ENCODE results near the gene BCKDHB. TPM values are rescaled to one million over a fixed set of nuclear protein-coding genes. Genes with fewer than 3 reads are reported as not detected.

BCKDHB gene
- total RNA-seq, 1 experiment from 2014 or later: 24.3 TPM

DNA sequence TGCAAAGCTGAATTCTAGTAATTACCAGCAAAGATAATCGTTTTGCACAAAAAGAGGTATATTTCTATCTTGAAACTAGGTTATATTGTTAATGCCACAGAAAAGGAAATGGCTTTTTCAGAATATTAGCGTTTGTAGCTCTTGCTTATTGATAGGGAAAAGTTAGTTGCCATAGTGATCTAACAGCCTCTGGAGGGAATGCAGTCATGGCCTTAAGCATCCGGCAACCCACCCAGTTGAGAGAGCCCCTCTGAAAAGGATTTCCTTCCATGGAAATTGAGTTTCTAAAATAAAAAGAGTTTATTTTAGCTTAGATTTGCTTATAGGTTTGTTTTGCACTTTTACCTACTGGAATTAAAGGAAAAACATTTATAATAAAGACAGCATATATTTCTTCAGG is 224.5 kb downstream of the BCKDHB start:
- no peaks in the 10 kb centered on the region for H3K36me3 Mint-ChIP-seq

GRCh38 chr6:80331522-80331921 is 225.1 kb downstream of the BCKDHB start:
- ChIA-PET POLR2A (interaction anchor here (0.7 kb wide), 2 partner anchors 11 to 1421 kb away, joined by 3 read pairs; partner anchors contain the start of gene TENT5A), CTCF (interaction anchor here (0.9 to 1.8 kb wide), 4 partner anchors 118 to 382 kb away, joined by 3 to 9 read pairs (median 4); no protein-coding TSS in a partner anchor)
- DNase-seq (ENCODE audit: low spot score) (no peak), ATAC-seq (peak; percentile 34)
- no peaks in the 10 kb centered on the region for H3K36me3 Mint-ChIP-seq
- no peaks in the 10 kb centered on the region for H3K27me3 Mint-ChIP-seq (ENCODE audit: low read depth)
- peak overlapping the region; percentile 47 for H3K4me3 Mint-ChIP-seq
- peaks cover 92% of the 10 kb centered on the region for H3K4me1 Mint-ChIP-seq
- H3K27ac Mint-ChIP-seq: peak overlapping the region; percentile 90; the same call in 1 of the 2 replicates
- H3K9me3 Mint-ChIP-seq: no peaks in the 10 kb centered on the region
- TF ChIP-seq ARID4B (CRISPR knock-in tag; IDR thresholded peaks at IDR 0.05; ENCODE audit: borderline replicate concordance): no peak
- no peak for TF ChIP-seq TEAD4 (CRISPR knock-in tag; IDR thresholded peaks at IDR 0.05)
- TF ChIP-seq PRRX2 (CRISPR knock-in tag; IDR thresholded peaks at IDR 0.05): no peak
- TF ChIP-seq EMX1 (CRISPR knock-in tag; IDR thresholded peaks at IDR 0.05): no peak
- TF ChIP-seq SP1 (CRISPR knock-in tag; conservative IDR thresholded peaks at IDR 0.05): no peak
- TF ChIP-seq RORB (CRISPR knock-in tag; IDR thresholded peaks at IDR 0.05): no peak
- TF ChIP-seq ESRRA (CRISPR knock-in tag; IDR thresholded peaks at IDR 0.05; ENCODE audit: borderline replicate concordance): no peak
- TF ChIP-seq AR (CRISPR knock-in tag; IDR thresholded peaks at IDR 0.05): no peak
- no peak for TF ChIP-seq ZSCAN18 (CRISPR knock-in tag; IDR thresholded peaks at IDR 0.05)
- no peak for TF ChIP-seq MAX (CRISPR knock-in tag; IDR thresholded peaks at IDR 0.05)
- TF ChIP-seq, protein P1, sequence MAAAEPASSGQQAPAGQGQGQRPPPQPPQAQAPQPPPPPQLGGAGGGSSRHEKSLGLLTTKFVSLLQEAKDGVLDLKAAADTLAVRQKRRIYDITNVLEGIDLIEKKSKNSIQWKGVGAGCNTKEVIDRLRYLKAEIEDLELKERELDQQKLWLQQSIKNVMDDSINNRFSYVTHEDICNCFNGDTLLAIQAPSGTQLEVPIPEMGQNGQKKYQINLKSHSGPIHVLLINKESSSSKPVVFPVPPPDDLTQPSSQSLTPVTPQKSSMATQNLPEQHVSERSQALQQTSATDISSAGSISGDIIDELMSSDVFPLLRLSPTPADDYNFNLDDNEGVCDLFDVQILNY (CRISPR knock-in tag; IDR thresholded peaks at IDR 0.05): no peak

More for the DNA sequence above, 224.5 kb downstream of the BCKDHB start:
- Mint-ChIP-seq H3K27me3 (ENCODE audit: low read depth) (no peaks in the 10 kb centered on the region), H3K4me1 (peaks cover 91% of the 10 kb centered on the region), H3K9me3 (no peaks in the 10 kb centered on the region), H3K27ac (peak overlapping the region; percentile 90), H3K4me3 (peak overlapping the region; percentile 47)
- DNase-seq (ENCODE audit: low spot score): no peak
- POLR2A ChIA-PET: no interaction called here
- ATAC-seq: no peak
- CTCF ChIA-PET: interaction anchor here (1.3 to 1.9 kb wide), 4 partner anchors 117 to 382 kb away, joined by 3 to 9 read pairs (median 5); no protein-coding TSS in a partner anchor
- TF ChIP-seq NFATC4 (CRISPR knock-in tag; IDR thresholded peaks at IDR 0.05) (no peak), FOXP1 (CRISPR knock-in tag; IDR thresholded peaks at IDR 0.05; ENCODE audit: borderline replicate concordance) (no peak), KAT7 (CRISPR knock-in tag; IDR thresholded peaks at IDR 0.05; ENCODE audit: borderline replicate concordance) (no peak), TEAD1 (CRISPR knock-in tag; IDR thresholded peaks at IDR 0.05) (no peak), CTCF (IDR thresholded peaks at IDR 0.05) (no peak), ZNF396 (CRISPR knock-in tag; IDR thresholded peaks at IDR 0.05; ENCODE audit: borderline replicate concordance) (no peak), MYBL2 (CRISPR knock-in tag; IDR thresholded peaks at IDR 0.05) (no peak), ZNF671 (CRISPR knock-in tag; IDR thresholded peaks at IDR 0.05) (no peak), OVOL2 (CRISPR knock-in tag; IDR thresholded peaks at IDR 0.05; ENCODE audit: borderline replicate concordance) (no peak), ESRRA (CRISPR knock-in tag; IDR thresholded peaks at IDR 0.05; ENCODE audit: borderline replicate concordance) (no peak), GRHL2 (CRISPR knock-in tag; IDR thresholded peaks at IDR 0.05; ENCODE audit: insufficient replicate concordance, severe bottlenecking) (no peak)
- TF ChIP-seq, protein P2, sequence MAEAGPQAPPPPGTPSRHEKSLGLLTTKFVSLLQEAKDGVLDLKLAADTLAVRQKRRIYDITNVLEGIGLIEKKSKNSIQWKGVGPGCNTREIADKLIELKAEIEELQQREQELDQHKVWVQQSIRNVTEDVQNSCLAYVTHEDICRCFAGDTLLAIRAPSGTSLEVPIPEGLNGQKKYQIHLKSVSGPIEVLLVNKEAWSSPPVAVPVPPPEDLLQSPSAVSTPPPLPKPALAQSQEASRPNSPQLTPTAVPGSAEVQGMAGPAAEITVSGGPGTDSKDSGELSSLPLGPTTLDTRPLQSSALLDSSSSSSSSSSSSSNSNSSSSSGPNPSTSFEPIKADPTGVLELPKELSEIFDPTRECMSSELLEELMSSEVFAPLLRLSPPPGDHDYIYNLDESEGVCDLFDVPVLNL (CRISPR knock-in tag; IDR thresholded peaks at IDR 0.05; ENCODE audit: borderline replicate concordance, low read depth): no peak
- TF ChIP-seq, protein P3, sequence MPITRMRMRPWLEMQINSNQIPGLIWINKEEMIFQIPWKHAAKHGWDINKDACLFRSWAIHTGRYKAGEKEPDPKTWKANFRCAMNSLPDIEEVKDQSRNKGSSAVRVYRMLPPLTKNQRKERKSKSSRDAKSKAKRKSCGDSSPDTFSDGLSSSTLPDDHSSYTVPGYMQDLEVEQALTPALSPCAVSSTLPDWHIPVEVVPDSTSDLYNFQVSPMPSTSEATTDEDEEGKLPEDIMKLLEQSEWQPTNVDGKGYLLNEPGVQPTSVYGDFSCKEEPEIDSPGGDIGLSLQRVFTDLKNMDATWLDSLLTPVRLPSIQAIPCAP (CRISPR knock-in tag; IDR thresholded peaks at IDR 0.05): no peak

Data from WTC11 (cell line).